ENCODE results near the gene NUP133.

Gene NUP133
- total RNA-seq = 55.4 to 67.1 (median 66.0) reads per million in 3 donors

GRCh38 chr1:229507951-229508822 lies at the start of gene NUP133:
Gene NUP133, minus strand, starts transcription at chr1:229508341. Its CDS starts 92 bp downstream, at chr1:229508249.
- peak within 1 kb of the TSS; percentile 93 for H3K4me3 ChIP-seq (ENCODE audit: insufficient read depth, low read depth, low read length, poor library complexity, severe bottlenecking)
- H3K9me3 ChIP-seq (ENCODE audit: control insufficient read depth, low read length) = no peaks in the 10 kb centered on the region
- peak; percentile 94 to 96 (median 94) for DNase-seq
- H3K27ac ChIP-seq (ENCODE audit: insufficient read depth, low read length, poor library complexity, severe bottlenecking) = peak within 1 kb of the TSS; percentile 88
- H3K27me3 ChIP-seq (replicated peaks; ENCODE audit: control insufficient read depth, insufficient read depth, low read length, poor library complexity, severe bottlenecking) = no peaks in the 10 kb centered on the region
- peaks cover 11% of the 10 kb centered on the region for H3K4me1 ChIP-seq (ENCODE audit: control insufficient read depth, insufficient read depth, low read length, poor library complexity, severe bottlenecking)
- peaks cover 4% of the 10 kb centered on the region for H3K36me3 ChIP-seq (ENCODE audit: control insufficient read depth, insufficient read depth, low read length)

- Histone ChIP-seq H3K36me3 (ENCODE audit: control insufficient read depth, insufficient read depth, low read length) (no peaks in the 10 kb centered on the region), H3K27me3 (replicated peaks; ENCODE audit: control insufficient read depth, insufficient read depth, low read length, poor library complexity, severe bottlenecking) (no peaks in the 10 kb centered on the region), H3K9me3 (ENCODE audit: control insufficient read depth, low read length) (no peaks in the 10 kb centered on the region), H3K27ac (ENCODE audit: insufficient read depth, low read length, poor library complexity, severe bottlenecking) (no peak overlapping the region), H3K4me1 (ENCODE audit: control insufficient read depth, insufficient read depth, low read length, poor library complexity, severe bottlenecking) (peaks cover 12% of the 10 kb centered on the region), H3K4me3 (ENCODE audit: insufficient read depth, low read depth, low read length, poor library complexity, severe bottlenecking) (peak overlapping the region; percentile 62)
- DNase-seq = no peak
These were observed 49.2 kb upstream of the NUP133 start for GRCh38 chr1:229557200-229557850.

DNA sequence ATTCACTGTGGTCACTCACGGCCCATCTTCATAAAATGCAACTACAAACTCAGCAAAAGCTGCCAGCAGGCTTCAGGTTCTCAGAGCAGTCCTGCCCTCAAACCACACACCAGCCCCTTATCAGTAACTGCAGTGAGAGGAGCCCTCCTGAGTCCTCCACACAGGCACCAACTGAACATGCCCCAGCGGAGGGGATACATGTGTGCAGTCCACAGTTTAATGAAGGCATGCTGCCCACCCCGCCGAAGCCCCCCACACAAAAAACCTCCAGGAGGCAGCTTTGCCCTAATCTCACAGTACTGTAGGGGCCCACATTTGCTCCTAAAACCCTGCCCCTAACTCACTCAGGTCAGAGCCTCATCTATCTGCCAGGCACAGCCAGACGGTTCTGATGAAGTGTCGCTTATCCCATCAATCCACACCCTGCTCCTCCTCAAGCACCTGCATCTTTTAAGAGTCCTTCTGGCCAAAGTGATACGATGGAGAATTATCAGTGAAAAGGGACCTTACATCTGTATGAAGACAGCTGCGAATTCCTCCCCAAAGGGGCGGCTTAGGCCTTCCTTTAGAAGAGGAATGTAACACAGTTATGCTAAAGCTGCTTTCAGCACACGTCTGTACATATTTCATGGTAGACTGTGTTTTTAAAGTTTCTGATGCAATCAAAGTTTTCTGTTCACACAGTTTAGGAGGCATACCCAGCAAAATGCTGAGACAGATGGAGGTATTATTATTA lies 46.9 kb upstream of the NUP133 start:
- H3K4me3 ChIP-seq (ENCODE audit: insufficient read depth, low read depth, low read length, poor library complexity, severe bottlenecking) = no peak overlapping the region
- H3K27me3 ChIP-seq (replicated peaks; ENCODE audit: control insufficient read depth, insufficient read depth, low read length, poor library complexity, severe bottlenecking) = no peaks in the 10 kb centered on the region
- H3K4me1 ChIP-seq (ENCODE audit: control insufficient read depth, insufficient read depth, low read length, poor library complexity, severe bottlenecking) = peaks cover 12% of the 10 kb centered on the region
- no peak for DNase-seq
- no peaks in the 10 kb centered on the region for H3K36me3 ChIP-seq (ENCODE audit: control insufficient read depth, insufficient read depth, low read length)
- no peak overlapping the region for H3K27ac ChIP-seq (ENCODE audit: insufficient read depth, low read length, poor library complexity, severe bottlenecking)
- no peaks in the 10 kb centered on the region for H3K9me3 ChIP-seq (ENCODE audit: control insufficient read depth, low read length)

- DNase-seq = no peak
- no peak overlapping the region for H3K4me3 ChIP-seq (ENCODE audit: insufficient read depth, low read depth, low read length, poor library complexity, severe bottlenecking)
- H3K4me1 ChIP-seq (ENCODE audit: control insufficient read depth, insufficient read depth, low read length, poor library complexity, severe bottlenecking) = peaks cover 8% of the 10 kb centered on the region
- H3K27ac ChIP-seq (ENCODE audit: insufficient read depth, low read length, poor library complexity, severe bottlenecking) = no peak overlapping the region
- H3K9me3 ChIP-seq (ENCODE audit: control insufficient read depth, low read length) = no peaks in the 10 kb centered on the region
- H3K27me3 ChIP-seq (replicated peaks; ENCODE audit: control insufficient read depth, insufficient read depth, low read length, poor library complexity, severe bottlenecking) = no peaks in the 10 kb centered on the region
- H3K36me3 ChIP-seq (ENCODE audit: control insufficient read depth, insufficient read depth, low read length) = no peaks in the 10 kb centered on the region
These were observed 45.5 kb upstream of the NUP133 start for GRCh38 chr1:229553621-229554130.

DNA sequence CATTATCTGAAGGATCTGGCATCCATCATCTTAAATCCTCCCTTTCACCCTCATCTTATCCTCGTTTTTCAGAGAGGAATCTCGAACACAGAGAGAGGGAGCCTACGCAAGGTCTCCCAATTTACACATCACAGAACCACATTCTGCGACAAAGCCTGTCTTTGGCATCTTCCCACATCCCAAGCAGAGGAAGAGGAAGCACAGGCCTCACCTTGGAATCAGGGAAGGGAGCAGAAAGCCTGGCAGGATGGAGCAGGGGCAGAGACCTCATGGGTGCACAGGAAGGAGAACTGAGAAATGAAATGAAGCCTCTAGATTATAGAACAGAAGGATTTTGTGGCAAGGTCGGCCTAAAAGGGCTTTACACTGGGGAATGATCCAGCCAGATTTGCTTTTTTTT lies 44.6 kb upstream of the NUP133 start:
- Histone ChIP-seq H3K4me1 (ENCODE audit: control insufficient read depth, insufficient read depth, low read length, poor library complexity, severe bottlenecking) (peaks cover 8% of the 10 kb centered on the region), H3K36me3 (ENCODE audit: control insufficient read depth, insufficient read depth, low read length) (no peaks in the 10 kb centered on the region), H3K9me3 (ENCODE audit: control insufficient read depth, low read length) (no peaks in the 10 kb centered on the region), H3K27ac (ENCODE audit: insufficient read depth, low read length, poor library complexity, severe bottlenecking) (no peak overlapping the region), H3K4me3 (ENCODE audit: insufficient read depth, low read depth, low read length, poor library complexity, severe bottlenecking) (no peak overlapping the region), H3K27me3 (replicated peaks; ENCODE audit: control insufficient read depth, insufficient read depth, low read length, poor library complexity, severe bottlenecking) (no peaks in the 10 kb centered on the region)
- no peak for DNase-seq

GRCh38 chr1:229550812-229551567 lies 42.8 kb upstream of the NUP133 start:
- DNase-seq = no peak
- H3K4me1 ChIP-seq (ENCODE audit: control insufficient read depth, insufficient read depth, low read length, poor library complexity, severe bottlenecking) = no peaks in the 10 kb centered on the region
- H3K36me3 ChIP-seq (ENCODE audit: control insufficient read depth, insufficient read depth, low read length) = peaks cover 8% of the 10 kb centered on the region
- no peak overlapping the region for H3K4me3 ChIP-seq (ENCODE audit: insufficient read depth, low read depth, low read length, poor library complexity, severe bottlenecking)
- no peaks in the 10 kb centered on the region for H3K27me3 ChIP-seq (replicated peaks; ENCODE audit: control insufficient read depth, insufficient read depth, low read length, poor library complexity, severe bottlenecking)
- no peak overlapping the region for H3K27ac ChIP-seq (ENCODE audit: insufficient read depth, low read length, poor library complexity, severe bottlenecking)
- no peaks in the 10 kb centered on the region for H3K9me3 ChIP-seq (ENCODE audit: control insufficient read depth, low read length)

GRCh38 chr1:229547542-229547941 lies 39.4 kb upstream of the NUP133 start:
- no peak for DNase-seq
- Histone ChIP-seq H3K4me3 (ENCODE audit: insufficient read depth, low read depth, low read length, poor library complexity, severe bottlenecking) (no peak overlapping the region), H3K4me1 (ENCODE audit: control insufficient read depth, insufficient read depth, low read length, poor library complexity, severe bottlenecking) (no peaks in the 10 kb centered on the region), H3K27ac (ENCODE audit: insufficient read depth, low read length, poor library complexity, severe bottlenecking) (no peak overlapping the region), H3K9me3 (ENCODE audit: control insufficient read depth, low read length) (no peaks in the 10 kb centered on the region), H3K27me3 (replicated peaks; ENCODE audit: control insufficient read depth, insufficient read depth, low read length, poor library complexity, severe bottlenecking) (no peaks in the 10 kb centered on the region), H3K36me3 (ENCODE audit: control insufficient read depth, insufficient read depth, low read length) (peaks cover 12% of the 10 kb centered on the region)

- peaks cover 24% of the 10 kb centered on the region for H3K36me3 ChIP-seq (ENCODE audit: control insufficient read depth, insufficient read depth, low read length)
- DNase-seq = no peak
- no peaks in the 10 kb centered on the region for H3K27me3 ChIP-seq (replicated peaks; ENCODE audit: control insufficient read depth, insufficient read depth, low read length, poor library complexity, severe bottlenecking)
- no peak overlapping the region for H3K27ac ChIP-seq (ENCODE audit: insufficient read depth, low read length, poor library complexity, severe bottlenecking)
- no peaks in the 10 kb centered on the region for H3K9me3 ChIP-seq (ENCODE audit: control insufficient read depth, low read length)
- no peaks in the 10 kb centered on the region for H3K4me1 ChIP-seq (ENCODE audit: control insufficient read depth, insufficient read depth, low read length, poor library complexity, severe bottlenecking)
- H3K4me3 ChIP-seq (ENCODE audit: insufficient read depth, low read depth, low read length, poor library complexity, severe bottlenecking) = no peak overlapping the region
These were observed 36.4 kb upstream of the NUP133 start for GRCh38 chr1:229544587-229544986.

DNA sequence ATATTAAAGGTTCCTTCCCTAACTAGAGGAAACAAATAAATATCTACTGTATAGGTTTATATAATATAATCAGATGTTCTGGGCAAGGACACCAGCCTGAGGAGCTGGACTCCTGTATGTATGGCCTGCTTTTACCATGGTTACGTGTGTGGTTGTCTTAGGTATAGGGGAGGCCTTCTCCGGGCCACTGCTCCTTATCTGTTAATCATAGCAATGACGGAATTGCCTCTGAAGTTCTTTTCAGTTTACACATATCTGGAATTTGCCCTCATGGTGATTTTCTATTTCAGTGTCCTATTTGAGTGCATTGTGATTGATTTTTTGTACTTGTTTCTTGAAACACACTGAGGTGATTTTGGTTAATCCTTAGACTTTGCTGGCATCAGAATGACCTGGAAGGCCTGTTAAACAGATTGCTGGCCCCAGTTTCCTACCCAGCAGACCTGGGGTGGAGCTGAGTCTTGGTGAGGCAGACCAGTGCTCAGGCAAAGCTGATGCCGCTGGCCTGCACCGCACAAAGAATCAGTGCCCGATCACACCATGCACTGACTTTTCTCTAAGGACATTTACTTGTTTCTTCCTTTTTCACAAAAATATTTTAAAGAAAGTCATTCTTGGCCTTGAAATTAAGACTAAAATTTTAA lies 31.8 kb upstream of the NUP133 start:
- no peaks in the 10 kb centered on the region for H3K9me3 ChIP-seq (ENCODE audit: control insufficient read depth, low read length)
- H3K27me3 ChIP-seq (replicated peaks; ENCODE audit: control insufficient read depth, insufficient read depth, low read length, poor library complexity, severe bottlenecking) = no peaks in the 10 kb centered on the region

More for the DNA sequence above, 31.8 kb upstream of the NUP133 start:
- H3K4me3 ChIP-seq (ENCODE audit: insufficient read depth, low read depth, low read length, poor library complexity, severe bottlenecking) = no peak overlapping the region
- DNase-seq = no peak
- peaks cover 26% of the 10 kb centered on the region for H3K36me3 ChIP-seq (ENCODE audit: control insufficient read depth, insufficient read depth, low read length)
- H3K27ac ChIP-seq (ENCODE audit: insufficient read depth, low read length, poor library complexity, severe bottlenecking) = no peak overlapping the region
- no peaks in the 10 kb centered on the region for H3K4me1 ChIP-seq (ENCODE audit: control insufficient read depth, insufficient read depth, low read length, poor library complexity, severe bottlenecking)
